SK-N-SH (cell line): ENCODE measurements around the gene RASA3. TPM values are rescaled to one million over a fixed set of nuclear protein-coding genes. Genes with fewer than 3 reads are reported as not detected.

Experiments used
- CTCF ChIA-PET: fragments of 300-600, 350-600 bp; formaldehyde crosslinking; extraction: SDS; loops from one replicate; lab custom pipeline; 2021; lab: Yijun Ruan, JAX
- POLR2A ChIA-PET: fragments of 350-600 bp; sonication (Branson Sonifier 250); formaldehyde crosslinking; extraction: SDS; loops from one replicate; lab custom pipeline; 2020; ENCODE audit warnings: antibody characterized with exemption, inconsistent platforms; lab: Yijun Ruan, JAX
- DNase-seq: peaks from one replicate; pipeline ENCODE4 v3.0.0; 2012
- H2AFZ ChIP-seq: fragments of 200-600 bp; sonication (generic); 2 replicates; pipeline ENCODE4 v1.8.1; 2016; ENCODE audit warnings: antibody characterized with exemption, mild to moderate bottlenecking, low read depth
- H3F3A ChIP-seq: fragments of 200-600 bp; sonication (generic); replicated peaks from 2 replicates; pipeline ENCODE3; 2016; ENCODE audit warnings: antibody characterized with exemption, mild to moderate bottlenecking; ENCODE audit not compliant: insufficient read depth
- H3K27ac ChIP-seq, 2 experiments: fragments of 200-500 bp in 1 of 2; fragments of 200-600 bp in 1 of 2; sonication (Bioruptor generic) in 1 of 2; sonication (generic), shearing (Covaris generic) in 1 of 2; 2 replicates each; pipeline versions ENCODE4 v1.5.1 to v1.6.1; 2014 to 2016; ENCODE audit warnings: low read depth in 2 of 2, inconsistent platforms in 1 of 2, low read length in 1 of 2, mild to moderate bottlenecking in 1 of 2, mixed read lengths in 1 of 2
- H3K27me3 ChIP-seq: fragments of 200-600 bp; sonication (generic), shearing (Covaris generic); 2 replicates; pipeline ENCODE4 v1.6.1; 2016; ENCODE audit warnings: mixed run types; ENCODE audit not compliant: insufficient read depth
- H3K36me3 ChIP-seq, 2 experiments: fragments of 200-500 bp in 1 of 2; fragments of 200-600 bp in 1 of 2; sonication (Bioruptor generic) in 1 of 2; sonication (generic) in 1 of 2; replicated peaks in 1 of 2; 2 replicates each; pipeline versions ENCODE3 to v1.5.1; 2014 to 2016; ENCODE audit warnings: low read length in 1 of 2, mild to moderate bottlenecking in 1 of 2; ENCODE audit not compliant: insufficient read depth in 2 of 2, control insufficient read depth in 1 of 2
- H3K4me1 ChIP-seq, 2 experiments: fragments of 200-500 bp in 1 of 2; fragments of 200-600 bp in 1 of 2; sonication (Bioruptor generic) in 1 of 2; sonication (generic), shearing (Covaris generic) in 1 of 2; 2 replicates each; pipeline versions ENCODE4 v1.5.1 to v1.6.1; 2014 to 2016; ENCODE audit warnings: low read depth in 1 of 2, low read length in 1 of 2, mixed run types in 1 of 2; ENCODE audit not compliant: insufficient read depth in 2 of 2, control insufficient read depth in 1 of 2
- H3K4me2 ChIP-seq: fragments of 200-600 bp; sonication (generic), shearing (Covaris generic); 2 replicates; pipeline ENCODE4 v1.6.1; 2017; ENCODE audit warnings: mixed run types
- H3K4me3 ChIP-seq, 2 experiments: fragments of 200-500 bp in 1 of 2; fragments of 200-600 bp in 1 of 2; sonication (Bioruptor generic) in 1 of 2; sonication (generic), shearing (Covaris generic) in 1 of 2; 2 replicates each; pipeline versions ENCODE4 v1.5.1 to v1.8.1; 2014 to 2016; ENCODE audit warnings: low read depth in 2 of 2, inconsistent platforms in 1 of 2, low read length in 1 of 2, mild to moderate bottlenecking in 1 of 2, mixed read lengths in 1 of 2, moderate library complexity in 1 of 2
- H3K79me2 ChIP-seq: fragments of 200-600 bp; sonication (generic); 2 replicates; pipeline ENCODE4 v1.8.1; 2017; ENCODE audit warnings: mild to moderate bottlenecking; ENCODE audit not compliant: insufficient read depth
- H3K9ac ChIP-seq: fragments of 200-600 bp; sonication (generic); 2 replicates; pipeline ENCODE4 v1.6.1; 2017; ENCODE audit warnings: mixed run types
- H3K9me2 ChIP-seq: fragments of 200-600 bp; sonication (generic); 2 replicates; pipeline ENCODE4 v1.6.1; 2017; ENCODE audit warnings: mixed run types
- H3K9me3 ChIP-seq: fragments of 200-600 bp; sonication (generic); 2 replicates; pipeline ENCODE4 v1.6.1; 2017; ENCODE audit warnings: mixed run types, mild to moderate bottlenecking, moderate library complexity
- H4K20me1 ChIP-seq: fragments of 200-600 bp; sonication (generic); 2 replicates; pipeline ENCODE4 v1.6.1; 2017; ENCODE audit warnings: mild to moderate bottlenecking, mixed run types; ENCODE audit not compliant: insufficient read depth
- ELF1 ChIP-seq: IDR thresholded peaks from 2 replicates; pipeline ENCODE4 v1.4.0; 2012
- EZH2phosphoT487 ChIP-seq: fragments of 200-600 bp; sonication (generic); IDR thresholded peaks from 2 replicates; pipeline ENCODE4 v1.6.1; 2017; ENCODE audit warnings: low read depth, mixed run types, mild to moderate bottlenecking, antibody characterized with exemption, moderate library complexity, borderline replicate concordance
- GATA2 ChIP-seq: sonication (generic); formaldehyde crosslinking; IDR thresholded peaks from 2 replicates; pipeline ENCODE4 v1.5.0; 2020; ENCODE audit warnings: mild to moderate bottlenecking, missing genetic modification reagents
- JUND ChIP-seq: IDR thresholded peaks from 2 replicates; pipeline ENCODE4 v1.4.0; 2012
- MEF2A ChIP-seq: IDR thresholded peaks from 2 replicates; pipeline ENCODE4 v1.4.0; 2012; ENCODE audit warnings: low read depth, borderline replicate concordance
- MXI1 ChIP-seq: IDR thresholded peaks from 2 replicates; pipeline ENCODE4 v1.6.1; 2012; ENCODE audit warnings: mild to moderate bottlenecking, low read depth, low read length, improper control_type of control experiment
- REST ChIP-seq: IDR thresholded peaks from 2 replicates; pipeline ENCODE4 v1.6.1; 2012; ENCODE audit warnings: mild to moderate bottlenecking, low read depth, low read length, moderate library complexity
- SIN3A ChIP-seq: IDR thresholded peaks from 2 replicates; pipeline ENCODE4 v1.6.1; 2012; ENCODE audit warnings: low read depth, mild to moderate bottlenecking, low read length, moderate library complexity, borderline replicate concordance
- SMC3 ChIP-seq: IDR thresholded peaks from 2 replicates; pipeline ENCODE4 v1.6.1; 2012; ENCODE audit warnings: low read depth, low read length, improper control_type of control experiment
- USF1 ChIP-seq: IDR thresholded peaks from 2 replicates; pipeline ENCODE4 v1.4.0; 2012; ENCODE audit warnings: low read depth, borderline replicate concordance
- USF2 ChIP-seq: fragments of 150-350 bp; IDR thresholded peaks from 2 replicates; pipeline ENCODE4 v1.6.1; 2017; ENCODE audit warnings: antibody characterized with exemption, low read length, low read depth, borderline replicate concordance
- WGBS: methylation state at CpG from one replicate; pipeline ENCODE4 v1.1.6; 2017; ENCODE audit warnings: low lambda C conversion rate; 5-methylcytosine and 5-hydroxymethylcytosine counted together
- polyA plus RNA-seq, 3 experiments: library from polyadenylated mRNA; depleted of rRNA; stranded (reverse); fragments of >200 nt; gene quantifications; 2 replicates each; pipeline ENCODE4 v1.2.3, GENCODE V29; 2012

Gene RASA3
- polyA plus RNA-seq, 1 of the 3 experiments (the other 2 are of a cell fraction): 25.1 TPM

DNA sequence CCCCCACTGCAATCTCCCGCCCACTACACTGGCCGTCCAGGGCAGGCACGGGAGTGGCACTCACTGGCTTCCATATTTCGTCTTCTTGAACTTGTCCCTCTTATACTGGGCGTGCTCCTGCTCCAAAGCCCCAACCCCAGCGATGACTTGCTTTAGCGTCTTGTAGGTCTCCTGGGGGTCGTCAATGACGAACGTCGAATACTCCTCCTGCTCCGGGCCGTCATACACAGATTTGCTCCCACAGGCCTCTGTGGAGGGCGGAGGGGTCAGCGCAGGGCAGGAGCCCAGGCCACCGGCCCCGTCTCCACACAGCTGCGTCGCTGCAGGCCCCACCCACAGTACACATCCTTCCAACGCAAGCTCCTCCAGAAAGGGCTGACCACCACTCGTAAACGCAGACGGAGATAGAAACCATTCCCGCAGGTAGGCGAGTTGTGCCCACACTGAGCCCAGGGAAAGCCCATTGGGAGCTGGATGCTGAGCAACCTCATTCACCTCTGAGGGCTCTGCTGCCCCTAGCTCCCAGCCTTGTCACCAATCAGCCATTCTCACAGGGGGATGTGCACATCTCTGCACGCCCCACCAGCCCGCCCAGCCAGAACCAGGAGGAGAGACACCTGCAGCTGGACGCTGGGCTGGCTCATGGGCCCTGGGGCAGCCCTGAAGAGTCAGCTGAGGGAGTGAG, 150.7 kb downstream of the RASA3 start (continued):
- TF ChIP-seq GATA2 (CRISPR knock-in tag): no peak
- no peak for TF ChIP-seq SIN3A
- no peak for TF ChIP-seq JUND
- TF ChIP-seq ELF1: no peak
- TF ChIP-seq SMC3: no peak

DNA sequence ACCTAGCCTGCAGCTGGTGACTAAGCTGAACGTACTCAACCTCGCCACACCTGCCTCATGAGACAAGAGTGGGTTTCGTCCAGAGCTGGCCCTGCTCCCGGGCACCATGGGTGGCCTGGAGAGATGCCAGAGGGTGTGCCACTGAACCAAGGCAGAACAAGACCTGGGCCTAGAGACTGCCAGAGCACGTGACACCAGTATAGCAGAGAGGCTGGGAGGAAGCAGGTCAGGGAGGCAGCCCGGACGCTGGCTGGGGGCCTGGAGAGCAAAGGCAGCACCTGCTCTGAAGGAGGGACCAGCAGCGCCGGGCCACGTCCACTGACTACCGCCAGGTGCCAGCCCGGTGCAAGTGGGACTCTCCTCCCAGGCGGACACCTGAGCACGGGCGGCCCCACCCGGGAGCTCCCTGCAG, 151.2 kb downstream of the RASA3 start:
- H2AFZ ChIP-seq: no peak overlapping the region
- no peaks in the 10 kb centered on the region for H3K9me3 ChIP-seq
- H3K9me2 ChIP-seq: no peaks in the 10 kb centered on the region
- no peak overlapping the region for H3K4me3 ChIP-seq
- TF ChIP-seq MXI1 (no peak), GATA2 (CRISPR knock-in tag) (no peak), USF2 (no peak), MEF2A (no peak), USF1 (no peak), REST (no peak), EZH2phosphoT487 (no peak)
- ChIA-PET POLR2A (no interaction called here), CTCF (no interaction called here)
- H3K4me2 ChIP-seq: no peak overlapping the region
- H3K9ac ChIP-seq: no peak overlapping the region
- WGBS: 90% methylated on average over 14 of the region's 16 CpGs
- peaks cover 0 to 6% of the 10 kb centered on the region in 2 experiments; a peak in 3 of 4 replicates for H3K4me1 ChIP-seq
- no peaks in the 10 kb centered on the region for H3K27me3 ChIP-seq
- no peak overlapping the region for H3K27ac ChIP-seq
- H3K79me2 ChIP-seq: no peaks in the 10 kb centered on the region; the same call in 1 of the 2 replicates
- DNase-seq: no peak
- H3F3A ChIP-seq: peaks cover 8% of the 10 kb centered on the region
- peaks cover 11 to 38% of the 10 kb centered on the region in 2 experiments for H3K36me3 ChIP-seq
- H4K20me1 ChIP-seq: no peaks in the 10 kb centered on the region
